Neural cell (in vitro differentiated cells): ENCODE data around the gene LRBA. TPM values are rescaled to one million over a fixed set of nuclear protein-coding genes. Genes with fewer than 3 reads are reported as not detected.

Source experiments
- H2AFZ ChIP-seq: fragments of 200-600, 300-800 bp; sonication (generic), shearing (Covaris generic); 2 replicates; pipeline ENCODE4 v1.6.0; 2014; ENCODE audit warnings: low read depth, mild to moderate bottlenecking, antibody characterized with exemption, low read length, moderate library complexity
- H3F3A ChIP-seq: fragments of 200-600 bp; shearing (Covaris generic); 2 replicates; pipeline ENCODE4 v1.6.1; 2016; ENCODE audit warnings: mild to moderate bottlenecking, moderate library complexity, mixed read lengths, antibody characterized with exemption, low read length; ENCODE audit not compliant: insufficient read depth, poor library complexity, severe bottlenecking
- H3K27ac ChIP-seq: fragments of 200-600, 300-800 bp; sonication (generic), shearing (Covaris generic); 2 replicates; pipeline ENCODE4 v1.5.1; 2014; ENCODE audit warnings: mild to moderate bottlenecking, low read length, moderate library complexity
- H3K27me3 ChIP-seq: fragments of 300-800, 200-600 bp; sonication (generic), shearing (Covaris generic); 2 replicates; pipeline ENCODE4 v1.6.0; 2014; ENCODE audit warnings: mild to moderate bottlenecking, low read depth, low read length, moderate library complexity; ENCODE audit not compliant: insufficient read depth
- H3K36me3 ChIP-seq: fragments of 300-800, 200-600 bp; sonication (generic), shearing (Covaris generic); 2 replicates; pipeline ENCODE4 v1.5.1; 2014; ENCODE audit warnings: mild to moderate bottlenecking, antibody characterized with exemption, low read length, moderate library complexity; ENCODE audit not compliant: insufficient read depth
- H3K4me2 ChIP-seq: fragments of 300-800, 200-600 bp; sonication (generic), shearing (Covaris generic); 2 replicates; pipeline ENCODE4 v1.6.0; 2014; ENCODE audit warnings: mild to moderate bottlenecking, low read length
- H3K4me3 ChIP-seq: fragments of 300-800, 200-600 bp; sonication (generic), shearing (Covaris generic); 2 replicates; pipeline ENCODE4 v1.5.1; 2014; ENCODE audit warnings: mild to moderate bottlenecking, low read length, moderate library complexity
- H3K79me2 ChIP-seq: fragments of 200-600 bp; shearing (Covaris generic); replicated peaks from 2 replicates; pipeline ENCODE4 v1.6.0; 2014; ENCODE audit warnings: mild to moderate bottlenecking, low read length, moderate library complexity; ENCODE audit not compliant: insufficient read depth
- H3K9ac ChIP-seq: fragments of 300-800, 200-600 bp; sonication (generic), shearing (Covaris generic); 2 replicates; pipeline ENCODE4 v1.6.1; 2016; ENCODE audit warnings: mild to moderate bottlenecking, low read length, mixed read lengths
- H3K9me2 ChIP-seq: fragments of 200-600 bp; shearing (Covaris generic); 2 replicates; pipeline ENCODE4 v1.6.1; 2016; ENCODE audit warnings: mild to moderate bottlenecking, low read length, mixed read lengths; ENCODE audit not compliant: insufficient read depth
- H3K9me3 ChIP-seq: fragments of 200-600, 300-800 bp; sonication (generic), shearing (Covaris generic); 2 replicates; pipeline ENCODE4 v1.6.1; 2016; ENCODE audit warnings: mild to moderate bottlenecking, mixed run types, low read length, moderate library complexity, mixed read lengths
- H4K20me1 ChIP-seq: fragments of 200-600 bp; shearing (Covaris generic); 2 replicates; pipeline ENCODE4 v1.6.1; 2016; ENCODE audit warnings: mild to moderate bottlenecking, mixed run types; ENCODE audit not compliant: insufficient read depth
- CTCF ChIP-seq: fragments of 450-650 bp; IDR thresholded peaks from 2 replicates; pipeline ENCODE4 v1.5.1; 2014; ENCODE audit warnings: antibody characterized with exemption, mild to moderate bottlenecking, moderate library complexity; ENCODE audit not compliant: poor library complexity, severe bottlenecking
- EP300 ChIP-seq: fragments of 450-650 bp; conservative IDR thresholded peaks from 2 replicates; pipeline ENCODE4 v1.6.1; 2014; ENCODE audit warnings: antibody characterized with exemption, mild to moderate bottlenecking, moderate library complexity; ENCODE audit not compliant: poor library complexity, severe bottlenecking
- EZH2 ChIP-seq: fragments of 200-600, 300-800 bp; shearing (Covaris generic), sonication (generic); IDR thresholded peaks from 2 replicates; pipeline ENCODE4 v1.6.1; 2014; ENCODE audit warnings: antibody characterized with exemption, low read length, borderline replicate concordance, mild to moderate bottlenecking; ENCODE audit not compliant: insufficient read depth, poor library complexity, severe bottlenecking
- MXI1 ChIP-seq: fragments of 450-650 bp; conservative IDR thresholded peaks from 2 replicates; pipeline ENCODE4 v1.6.1; 2014; ENCODE audit warnings: antibody characterized with exemption, mild to moderate bottlenecking; ENCODE audit not compliant: poor library complexity, severe bottlenecking
- POLR2AphosphoS5 ChIP-seq: IDR thresholded peaks from 2 replicates; pipeline ENCODE4 v1.6.1; 2012
- RAD21 ChIP-seq: fragments of 450-650 bp; conservative IDR thresholded peaks from 2 replicates; pipeline ENCODE4 v1.6.1; 2014; ENCODE audit warnings: antibody characterized with exemption, mild to moderate bottlenecking, moderate library complexity
- SMC3 ChIP-seq: fragments of 450-650 bp; conservative IDR thresholded peaks from 2 replicates; pipeline ENCODE4 v1.6.1; 2014; ENCODE audit warnings: antibody characterized with exemption, mild to moderate bottlenecking, moderate library complexity; ENCODE audit not compliant: poor library complexity
- TAF1 ChIP-seq: IDR thresholded peaks from 2 replicates; pipeline ENCODE4 v1.6.1; 2012; ENCODE audit warnings: low read depth
- polyA plus RNA-seq: library from polyadenylated mRNA; depleted of rRNA; stranded (reverse); fragments of >200 nt; gene quantifications from 2 replicates; pipeline ENCODE4 v1.2.3, GENCODE V29; 2014
- TF ChIP-seq, protein P1 (sequence below): IDR thresholded peaks from 2 replicates; pipeline ENCODE4 v1.6.1; 2012; ENCODE audit warnings: borderline replicate concordance

LRBA gene
- polyA plus RNA-seq, 1 donor from 2014 or later = 7.1 TPM

DNA sequence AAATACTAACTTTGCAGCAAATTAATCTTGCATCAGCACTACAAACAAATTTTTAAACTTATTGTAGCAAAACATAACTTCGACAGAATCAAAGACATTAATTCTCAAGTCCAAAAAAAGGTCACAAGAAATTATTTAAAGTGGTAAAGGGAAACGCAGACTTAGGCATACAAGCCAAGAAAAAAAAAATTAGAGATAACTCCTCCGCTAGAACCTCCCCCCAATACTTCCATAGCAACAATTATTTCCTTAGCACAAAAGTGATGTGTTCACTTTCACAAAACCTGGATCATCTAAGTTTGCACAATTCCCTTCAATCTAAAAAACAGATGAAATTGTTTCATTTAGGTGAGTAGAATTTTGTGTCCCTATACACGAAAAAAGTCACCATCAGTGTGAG, 1.1 kb downstream of the LRBA start:
- Histone ChIP-seq H3K9ac (no peak overlapping the region), H3K4me2 (peak overlapping the region; percentile 54), H3F3A (peaks cover 3% of the 10 kb centered on the region), H3K36me3 (no peaks in the 10 kb centered on the region), H3K4me3 (peak overlapping the region; percentile 99), H3K79me2 (no peaks in the 10 kb centered on the region), H4K20me1 (no peaks in the 10 kb centered on the region), H2AFZ (no peak overlapping the region), H3K9me3 (no peaks in the 10 kb centered on the region), H3K27ac (no peak overlapping the region), H3K9me2 (no peaks in the 10 kb centered on the region), H3K27me3 (no peaks in the 10 kb centered on the region)
- TF ChIP-seq SMC3 = no peak
- no peak for TF ChIP-seq POLR2AphosphoS5
- TF ChIP-seq TAF1 = no peak
- TF ChIP-seq MXI1 = no peak
- no peak for TF ChIP-seq EP300
- no peak for TF ChIP-seq CTCF
- no peak for TF ChIP-seq EZH2
- TF ChIP-seq RAD21 = no peak
- TF ChIP-seq, protein P1, sequence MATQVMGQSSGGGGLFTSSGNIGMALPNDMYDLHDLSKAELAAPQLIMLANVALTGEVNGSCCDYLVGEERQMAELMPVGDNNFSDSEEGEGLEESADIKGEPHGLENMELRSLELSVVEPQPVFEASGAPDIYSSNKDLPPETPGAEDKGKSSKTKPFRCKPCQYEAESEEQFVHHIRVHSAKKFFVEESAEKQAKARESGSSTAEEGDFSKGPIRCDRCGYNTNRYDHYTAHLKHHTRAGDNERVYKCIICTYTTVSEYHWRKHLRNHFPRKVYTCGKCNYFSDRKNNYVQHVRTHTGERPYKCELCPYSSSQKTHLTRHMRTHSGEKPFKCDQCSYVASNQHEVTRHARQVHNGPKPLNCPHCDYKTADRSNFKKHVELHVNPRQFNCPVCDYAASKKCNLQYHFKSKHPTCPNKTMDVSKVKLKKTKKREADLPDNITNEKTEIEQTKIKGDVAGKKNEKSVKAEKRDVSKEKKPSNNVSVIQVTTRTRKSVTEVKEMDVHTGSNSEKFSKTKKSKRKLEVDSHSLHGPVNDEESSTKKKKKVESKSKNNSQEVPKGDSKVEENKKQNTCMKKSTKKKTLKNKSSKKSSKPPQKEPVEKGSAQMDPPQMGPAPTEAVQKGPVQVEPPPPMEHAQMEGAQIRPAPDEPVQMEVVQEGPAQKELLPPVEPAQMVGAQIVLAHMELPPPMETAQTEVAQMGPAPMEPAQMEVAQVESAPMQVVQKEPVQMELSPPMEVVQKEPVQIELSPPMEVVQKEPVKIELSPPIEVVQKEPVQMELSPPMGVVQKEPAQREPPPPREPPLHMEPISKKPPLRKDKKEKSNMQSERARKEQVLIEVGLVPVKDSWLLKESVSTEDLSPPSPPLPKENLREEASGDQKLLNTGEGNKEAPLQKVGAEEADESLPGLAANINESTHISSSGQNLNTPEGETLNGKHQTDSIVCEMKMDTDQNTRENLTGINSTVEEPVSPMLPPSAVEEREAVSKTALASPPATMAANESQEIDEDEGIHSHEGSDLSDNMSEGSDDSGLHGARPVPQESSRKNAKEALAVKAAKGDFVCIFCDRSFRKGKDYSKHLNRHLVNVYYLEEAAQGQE = no peak

GRCh38 chr4:151013491-151013890, 1.6 kb downstream of the LRBA start:
- Histone ChIP-seq H3K79me2 (no peaks in the 10 kb centered on the region), H3K4me3 (peak overlapping the region; percentile 99)

More at GRCh38 chr4:151013491-151013890, 1.6 kb downstream of the LRBA start:
- H3F3A ChIP-seq = peaks cover 3% of the 10 kb centered on the region
- TF ChIP-seq SMC3 (no peak), EZH2 (no peak), CTCF (no peak), EP300 (no peak), POLR2AphosphoS5 (no peak), RAD21 (no peak), MXI1 (no peak), TAF1 (no peak)
- TF ChIP-seq, protein P1 = no peak
- no peak overlapping the region for H3K9ac ChIP-seq
- no peaks in the 10 kb centered on the region for H3K36me3 ChIP-seq
- no peaks in the 10 kb centered on the region for H3K9me2 ChIP-seq
- H2AFZ ChIP-seq = no peak overlapping the region
- no peak overlapping the region for H3K27ac ChIP-seq
- no peaks in the 10 kb centered on the region for H4K20me1 ChIP-seq
- no peaks in the 10 kb centered on the region for H3K27me3 ChIP-seq
- peak overlapping the region; percentile 54 for H3K4me2 ChIP-seq
- H3K9me3 ChIP-seq = no peaks in the 10 kb centered on the region
